HepG2 (cell line): Measurements from ENCODE around the gene GALNT17. TPM values are rescaled to one million over a fixed set of nuclear protein-coding genes. Genes with fewer than 3 reads are reported as not detected.

ENCODE experiments used
- ATAC-seq: fragments of 200-7000 bp; cut with Tn5 transposase; 3 replicates; pipeline ENCODE4 v1.9.1; 2020; ENCODE audit warnings: mild to moderate bottlenecking, moderate library complexity
- BruUV-seq: library from RNA; stranded (reverse); fragments of 400-500 nt; replicated peaks from 2 replicates; lab custom pipeline; 2021; lab: Mats Ljungman, UMichigan
- CTCF ChIA-PET: fragments of 300-600 bp; formaldehyde crosslinking; extraction: SDS; loops from one replicate; lab custom pipeline; 2021; ENCODE audit warnings: low total read pairs, inconsistent platforms, low intra/inter-chr PET ratio; lab: Yijun Ruan, JAX
- POLR2A ChIA-PET: fragments of 350-600 bp; sonication (Branson Sonifier 250); formaldehyde crosslinking; loops from one replicate; lab custom pipeline; 2020; ENCODE audit warnings: antibody characterized with exemption, inconsistent platforms; lab: Yijun Ruan, JAX
- DNase-seq: peaks from one replicate; pipeline ENCODE4 v3.0.0-alpha.2; 2015; ENCODE audit warnings: low spot score
- FAIRE-seq: peaks from 3 replicates; lab custom pipeline; 2011; peaks lifted over from hg19 to GRCh38; lab: Jason Lieb, UNC
- H2AFZ ChIP-seq: one replicate; pipeline ENCODE4 v1.6.1; 2011; ENCODE audit warnings: low read length, inconsistent platforms
- H3K27ac ChIP-seq: fragments of 300-600 bp; 3 replicates; pipeline ENCODE4 v1.8.0; 2011; ENCODE audit warnings: mixed run types, mild to moderate bottlenecking, mixed read lengths, low read length, inconsistent platforms; ENCODE audit not compliant: insufficient read depth; ENCODE audit errors: extremely low read length
- H3K27me3 ChIP-seq, 2 experiments: fragments of 200-600 bp in 1 of 2; 2 replicates in 1 of 2; 3 replicates in 1 of 2; pipeline versions ENCODE4 v1.6.0 to v1.8.0; 2011; ENCODE audit warnings: low read length in 2 of 2, mild to moderate bottlenecking in 2 of 2, moderate library complexity in 2 of 2, inconsistent platforms in 1 of 2; ENCODE audit not compliant: insufficient read depth in 2 of 2, control insufficient read depth in 1 of 2
- H3K36me3 ChIP-seq, 2 experiments: fragments of 200-600 bp in 1 of 2; replicated peaks in 1 of 2; 2 replicates in 1 of 2; 3 replicates in 1 of 2; pipeline versions ENCODE4 v1.5.1 to v1.8.0; 2011; ENCODE audit warnings: low read length in 2 of 2, inconsistent platforms in 1 of 2; ENCODE audit not compliant: insufficient read depth in 2 of 2, control insufficient read depth in 1 of 2
- H3K4me1 ChIP-seq: 2 replicates; pipeline ENCODE4 v1.5.1; 2012; ENCODE audit warnings: low read length, inconsistent platforms; ENCODE audit not compliant: insufficient read depth
- H3K4me2 ChIP-seq: 2 replicates; pipeline ENCODE4 v1.6.0; 2011; ENCODE audit warnings: low read depth, low read length, inconsistent platforms
- H3K4me3 ChIP-seq, 3 experiments: fragments of 200-600 bp in 1 of 3; sonication (generic), shearing (Covaris generic) in 1 of 3; replicated peaks in 1 of 3; 2 replicates each; pipeline ENCODE4 v1.5.1; 2011 to 2016; ENCODE audit warnings: low read length in 3 of 3, inconsistent platforms in 2 of 3, low read depth in 2 of 3, mild to moderate bottlenecking in 2 of 3, control low read depth in 1 of 3, mixed read lengths in 1 of 3; ENCODE audit not compliant: insufficient read depth in 1 of 3
- H3K79me2 ChIP-seq: one replicate; pipeline ENCODE4 v1.6.1; 2011; ENCODE audit warnings: low read length, inconsistent platforms; ENCODE audit not compliant: insufficient read depth
- H3K9ac ChIP-seq: 2 replicates; pipeline ENCODE4 v1.6.0; 2011; ENCODE audit warnings: mild to moderate bottlenecking, low read depth, low read length, inconsistent platforms; ENCODE audit not compliant: insufficient read depth
- H3K9me3 ChIP-seq: 2 replicates; pipeline ENCODE4 v1.5.1; 2012; ENCODE audit warnings: mild to moderate bottlenecking, low read length
- H4K20me1 ChIP-seq: 2 replicates; pipeline ENCODE4 v1.6.0; 2011; ENCODE audit warnings: inconsistent platforms, mild to moderate bottlenecking, low read length, moderate library complexity; ENCODE audit not compliant: insufficient read depth
- LBX2 ChIP-seq: sonication (generic); formaldehyde crosslinking; IDR thresholded peaks from 2 replicates; pipeline ENCODE4 v1.5.0; 2020; ENCODE audit warnings: missing genetic modification reagents, mild to moderate bottlenecking, borderline replicate concordance
- NKX3-1 ChIP-seq: sonication (generic); formaldehyde crosslinking; IDR thresholded peaks from 2 replicates; pipeline ENCODE4 v1.5.0; 2020; ENCODE audit warnings: missing genetic modification reagents
- PHB2 ChIP-seq: fragments of 450-650 bp; IDR thresholded peaks from 2 replicates; pipeline ENCODE4 v1.6.1; 2018; ENCODE audit not compliant: partially characterized antibody
- ZNF766 ChIP-seq: sonication (generic); formaldehyde crosslinking; IDR thresholded peaks from 2 replicates; pipeline ENCODE4 v1.5.0; 2020; ENCODE audit warnings: missing genetic modification reagents, borderline replicate concordance
- ZNF770 ChIP-seq: sonication (generic); formaldehyde crosslinking; IDR thresholded peaks from 2 replicates; pipeline ENCODE4 v1.5.0; 2020; ENCODE audit warnings: mild to moderate bottlenecking, missing genetic modification reagents
- WGBS: methylation state at CpG from one replicate; pipeline ENCODE4 v1.1.6; 2017; ENCODE audit warnings: low lambda C conversion rate; 5-methylcytosine and 5-hydroxymethylcytosine counted together
- in situ Hi-C: cut with HindIII; loops from 2 replicates; pipeline ENCODE4 v1.10.0; 2017; ENCODE audit warnings: low pct_unique_long_range_greater_than_20kb; ENCODE audit not compliant: extremely low pct_ligation_motif_present
- intact Hi-C: fragments of 100-400 bp; cut with micrococcal nuclease; formaldehyde crosslinking; loops from one replicate; pipeline ENCODE4 v1.10.0; 2022; ENCODE audit not compliant: unreplicated experiment
- polyA plus RNA-seq, 8 experiments: library from polyadenylated mRNA; depleted of rRNA in 3 of 8; stranded (reverse) in 7 of 8; unstranded in 1 of 8; fragments of >200 nt; fragmentation: Illumina TruSeq in 4 of 8; extraction: Trizol in 4 of 8; gene quantifications; 2 replicates each; pipeline versions ENCODE4 v1.2.1 to v1.2.3, GENCODE V29; 2011 to 2016; ENCODE audit warnings: low read depth in 4 of 8, missing spikeins in 1 of 8, mixed read lengths in 1 of 8; ENCODE audit not compliant: insufficient read depth in 1 of 8
- total RNA-seq, 5 experiments: library from RNA; depleted of rRNA; stranded (reverse); fragments of >200 nt; fragmentation: Illumina TruSeq; extraction: Trizol; gene quantifications; 2 replicates each; pipeline ENCODE4 v1.2.3, GENCODE V29; 2016; ENCODE audit warnings: low read depth in 1 of 5

Gene GALNT17
- total and polyA plus RNA-seq, 2 of the 13 experiments (the other 11 are each of a cell fraction or from before 2014, with no cell fraction given), result not detected

GRCh38 chr7:71311576-71311975 is 179.6 kb downstream of the GALNT17 start:
- Histone ChIP-seq H3K27ac (no peak overlapping the region), H3K4me1 (no peaks in the 10 kb centered on the region), H3K9me3 (peaks cover 19% of the 10 kb centered on the region)
- in situ Hi-C loops, result no loop called here
- DNase-seq (no peak), FAIRE-seq (no peak)
- no peak for TF ChIP-seq ZNF770 (CRISPR knock-in tag)
- TF ChIP-seq NKX3-1, result no peak
- TF ChIP-seq ZNF766 (CRISPR knock-in tag), result no peak
- TF ChIP-seq PHB2, result no peak
- no peak for TF ChIP-seq LBX2 (CRISPR knock-in tag)
- TF ChIP-seq, all 625 proteins: peak for 0
- ATAC-seq, result no peak
- BruUV-seq, result no TSS peak
- Histone ChIP-seq H3K36me3 (no peaks in the 10 kb centered on the region), H3K27me3 (no peaks in the 10 kb centered on the region), H3K79me2 (no peaks in the 10 kb centered on the region), H3K4me2 (no peak overlapping the region), H3K4me3 (no peak overlapping the region), H3K9ac (no peak overlapping the region), H2AFZ (no peak overlapping the region), H4K20me1 (no peaks in the 10 kb centered on the region)
- intact Hi-C loops, result no loop called here
- CTCF ChIA-PET, result no interaction called here
- POLR2A ChIA-PET, result no interaction called here
- 4% methylated on average over 2 of the region's 2 CpGs for WGBS
